Inflammatory macrophage treated with lipopolysaccharide for 1 hour (primary cell): ENCODE measurements around the gene GTF3C5.
"Not testable (repeated sequence)": the region's sequence is repeated elsewhere in the genome, so short reads cannot be mapped to it uniquely, and the experiment has no call there.

ENCODE experiments used
- DNase-seq, 2 donors: peaks; one replicate each; pipeline ENCODE4 v3.0.0-alpha.2; 2020 to 2022

Gene GTF3C5

DNA sequence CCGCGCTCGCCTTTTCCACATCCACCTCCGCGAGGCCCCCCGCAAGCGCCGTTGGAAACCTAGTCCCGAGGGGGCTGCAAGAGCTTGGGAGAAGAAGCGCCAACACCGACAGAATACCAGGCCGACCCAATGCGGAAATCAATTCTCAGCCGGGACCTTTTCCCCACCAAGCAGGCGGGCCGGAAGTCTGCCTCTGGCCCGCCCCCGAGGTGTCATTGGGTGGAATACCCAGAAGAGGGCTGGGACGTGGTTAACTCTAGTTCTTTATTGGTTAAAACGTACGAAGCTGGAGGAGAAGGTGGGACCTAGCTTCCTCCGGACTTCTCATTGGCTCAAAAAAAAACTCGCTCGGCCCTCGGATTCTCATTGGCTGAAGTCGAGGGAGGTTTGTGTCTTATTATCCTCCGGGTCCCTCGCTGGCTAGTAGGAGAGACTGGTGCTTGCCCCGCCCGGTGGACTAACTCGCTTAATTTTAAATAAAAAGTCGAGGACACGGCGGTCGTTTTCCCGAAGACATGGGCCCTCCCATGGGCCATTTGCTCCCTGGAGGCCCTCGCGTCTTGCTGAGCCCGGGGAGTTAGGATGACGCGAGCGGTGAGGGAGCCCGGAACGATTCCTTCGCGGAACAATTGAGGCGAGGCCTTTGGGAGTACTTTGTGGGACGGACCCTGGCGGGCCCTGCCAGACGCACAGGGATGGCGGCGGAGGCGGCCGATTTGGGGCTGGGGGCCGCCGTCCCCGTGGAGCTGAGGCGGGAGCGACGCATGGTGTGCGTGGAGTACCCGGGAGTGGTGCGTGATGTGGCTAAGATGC, at the start of gene GTF3C5:
Gene GTF3C5, plus strand, starts transcription at position 681 of the 813 bp plus-strand sequence. Its CDS starts 15 bp downstream, at position 696.
- peak; percentile 97 to 99 for DNase-seq

DNA sequence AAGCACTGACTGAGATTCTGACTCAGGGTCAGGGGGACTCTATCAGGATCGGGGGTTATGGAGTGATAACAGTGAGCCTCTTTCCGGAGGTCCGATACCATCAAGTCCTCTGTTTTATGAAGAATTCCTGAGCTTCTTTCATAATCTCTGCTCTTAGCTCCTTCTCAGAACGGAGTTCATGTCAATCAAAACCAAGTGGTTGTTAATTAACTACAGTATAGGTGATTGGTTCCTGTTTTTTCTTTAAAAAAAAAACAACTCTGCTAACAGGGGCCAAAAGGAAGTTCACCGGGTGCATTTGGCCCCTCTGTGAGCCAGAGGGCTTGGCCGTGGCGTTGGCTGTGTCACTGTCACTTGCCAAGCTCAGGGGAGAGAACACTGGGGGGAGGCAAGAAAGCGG, 48.3 kb upstream of the GTF3C5 start:
- no peak for DNase-seq

- no peak for DNase-seq
Measured at GRCh38 chr9:132983491-132984201, 47.2 kb upstream of the GTF3C5 start.

DNA sequence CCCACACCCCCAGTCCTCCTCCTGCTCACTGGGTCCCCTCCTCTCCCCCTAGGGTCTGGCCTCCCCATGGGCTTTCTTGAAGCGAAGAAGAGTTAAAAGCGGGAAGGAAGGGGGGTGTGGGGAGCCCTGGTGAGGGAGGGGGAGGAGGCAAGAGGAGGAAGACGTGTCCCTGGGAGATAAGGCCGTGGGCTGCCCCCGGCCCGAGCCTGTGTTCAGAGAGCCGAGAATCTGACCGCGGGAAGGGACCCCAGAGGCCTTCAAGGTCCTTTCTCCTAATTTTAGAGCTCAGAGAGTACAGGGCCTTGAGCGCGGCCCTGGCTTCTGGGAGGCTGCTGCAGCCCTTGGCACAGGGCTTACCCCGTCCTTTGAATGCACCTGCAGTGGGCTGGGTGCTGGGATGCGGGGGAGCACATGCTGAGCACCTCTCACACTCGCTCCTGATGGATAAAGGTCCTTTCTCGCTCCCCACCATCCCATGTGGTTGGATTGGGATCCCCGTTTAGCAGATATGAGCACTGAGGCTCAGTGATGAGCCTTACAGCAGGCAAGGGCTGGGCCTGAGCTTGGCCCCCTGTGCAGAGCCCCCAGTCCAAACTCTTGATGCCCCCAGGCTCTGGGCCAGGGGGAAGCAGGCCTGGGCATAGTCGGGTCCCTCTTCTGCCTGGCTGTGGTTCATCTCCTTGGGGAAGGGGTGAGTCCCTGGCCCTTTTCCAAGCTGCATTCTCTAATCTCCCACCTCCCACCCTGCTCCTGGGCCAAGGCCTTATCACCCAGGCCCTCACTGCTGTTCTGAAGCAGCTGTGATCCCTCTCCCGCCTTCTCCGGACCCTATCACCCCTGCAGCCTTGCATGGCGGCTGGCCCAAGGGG, 46.4 kb upstream of the GTF3C5 start:
- no peak for DNase-seq

DNA sequence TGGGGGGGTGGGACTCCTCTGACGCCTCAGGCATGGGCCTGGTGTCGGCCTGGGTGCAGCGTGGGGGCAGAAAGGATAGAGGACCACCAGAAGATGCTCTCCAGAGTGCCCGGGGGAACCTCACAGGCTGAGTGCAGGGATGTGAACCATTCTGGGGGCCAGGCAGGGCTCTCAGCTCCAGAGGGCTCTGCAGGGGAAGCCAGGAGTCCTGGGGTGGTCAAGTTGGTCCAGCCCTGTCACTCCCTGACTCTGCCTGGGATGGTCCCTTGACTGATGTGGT, 45.8 kb upstream of the GTF3C5 start:
- no peak for DNase-seq

DNA sequence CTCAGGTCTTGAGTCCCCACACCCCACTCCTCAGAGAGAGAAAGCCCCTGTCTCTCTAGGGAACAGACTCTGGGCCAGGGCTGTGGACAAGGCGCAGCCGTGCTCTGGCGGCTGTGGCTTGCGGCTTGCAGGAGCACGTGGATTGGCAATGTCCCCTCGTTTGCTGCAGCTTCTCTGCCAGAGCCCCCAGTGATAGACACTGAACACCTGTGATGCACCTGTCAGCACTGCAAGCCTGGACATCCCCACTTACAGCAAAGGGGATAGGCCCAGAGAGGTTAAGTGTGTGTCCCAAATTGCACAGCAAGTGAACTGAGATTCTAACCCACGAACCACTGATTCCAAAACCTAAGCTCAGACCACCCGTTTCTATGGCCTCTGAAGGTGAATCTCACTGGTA, 45.3 kb upstream of the GTF3C5 start:
- DNase-seq: no peak

DNA sequence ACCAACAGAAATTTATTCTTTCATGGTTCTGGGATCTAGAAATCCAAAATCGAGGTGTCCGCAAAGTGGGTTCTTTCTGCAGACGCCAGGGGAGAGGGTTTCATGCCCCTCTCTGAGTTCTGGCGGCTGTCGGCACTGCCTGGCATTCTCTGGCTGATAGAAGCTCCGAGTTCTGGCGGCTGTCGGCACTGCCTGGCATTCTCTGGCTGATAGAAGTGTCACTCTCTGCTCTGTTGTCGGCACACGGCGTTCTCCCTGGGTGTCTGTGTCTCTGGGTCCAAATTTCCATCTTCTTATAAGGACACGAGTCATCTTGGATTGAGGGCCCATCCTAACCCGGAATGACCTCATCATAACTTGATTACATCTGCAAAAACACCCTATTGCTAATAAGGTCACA, 44.7 kb upstream of the GTF3C5 start:
- DNase-seq: no peak

DNA sequence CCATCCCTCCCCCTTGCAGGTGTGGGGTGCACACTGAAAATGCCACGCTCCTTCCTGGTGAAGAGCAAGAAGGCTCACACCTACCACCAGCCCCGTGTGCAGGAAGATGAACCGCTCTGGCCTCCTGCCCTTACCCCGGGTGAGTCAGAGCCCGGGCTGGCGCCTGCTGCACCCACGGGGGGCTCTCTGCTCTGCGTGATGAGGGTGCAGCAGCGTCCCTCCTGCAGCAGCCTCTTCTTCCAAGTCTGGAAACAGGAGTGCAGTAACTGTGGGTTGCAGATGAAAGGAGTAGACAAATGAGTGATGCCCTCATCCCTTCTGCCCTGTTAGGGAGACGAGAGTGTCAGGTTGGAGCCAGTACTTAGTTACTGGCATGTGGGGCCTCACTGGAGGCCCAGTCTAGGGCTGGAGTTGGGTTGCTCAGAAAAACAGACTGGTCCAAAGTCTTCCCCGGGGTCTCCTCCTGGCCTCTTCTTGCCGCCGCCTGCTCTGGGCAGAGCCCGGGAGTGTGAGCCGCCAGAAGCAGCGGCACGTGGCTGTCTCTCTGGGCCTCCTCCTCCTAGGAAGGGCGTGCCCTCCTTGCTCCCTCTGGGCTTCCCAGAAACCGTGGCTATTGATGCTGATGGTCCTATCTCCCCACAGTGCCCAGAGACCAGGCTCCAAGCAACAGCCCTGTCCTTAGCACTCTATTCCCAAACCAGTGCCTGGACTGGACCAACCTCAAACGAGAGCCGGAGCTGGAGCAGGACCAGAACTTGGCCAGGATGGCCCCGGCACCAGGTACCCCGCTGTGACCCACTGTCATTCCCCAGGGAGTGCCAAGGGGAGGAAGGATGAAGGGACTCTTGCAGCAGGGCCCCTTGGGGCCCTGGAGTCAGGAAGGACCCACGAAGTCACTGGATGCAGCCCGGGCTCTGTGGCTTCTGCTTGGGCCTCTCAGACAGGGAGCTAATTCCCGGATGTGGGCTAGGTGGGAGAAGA, 43.9 kb upstream of the GTF3C5 start:
- DNase-seq: no peak

DNA sequence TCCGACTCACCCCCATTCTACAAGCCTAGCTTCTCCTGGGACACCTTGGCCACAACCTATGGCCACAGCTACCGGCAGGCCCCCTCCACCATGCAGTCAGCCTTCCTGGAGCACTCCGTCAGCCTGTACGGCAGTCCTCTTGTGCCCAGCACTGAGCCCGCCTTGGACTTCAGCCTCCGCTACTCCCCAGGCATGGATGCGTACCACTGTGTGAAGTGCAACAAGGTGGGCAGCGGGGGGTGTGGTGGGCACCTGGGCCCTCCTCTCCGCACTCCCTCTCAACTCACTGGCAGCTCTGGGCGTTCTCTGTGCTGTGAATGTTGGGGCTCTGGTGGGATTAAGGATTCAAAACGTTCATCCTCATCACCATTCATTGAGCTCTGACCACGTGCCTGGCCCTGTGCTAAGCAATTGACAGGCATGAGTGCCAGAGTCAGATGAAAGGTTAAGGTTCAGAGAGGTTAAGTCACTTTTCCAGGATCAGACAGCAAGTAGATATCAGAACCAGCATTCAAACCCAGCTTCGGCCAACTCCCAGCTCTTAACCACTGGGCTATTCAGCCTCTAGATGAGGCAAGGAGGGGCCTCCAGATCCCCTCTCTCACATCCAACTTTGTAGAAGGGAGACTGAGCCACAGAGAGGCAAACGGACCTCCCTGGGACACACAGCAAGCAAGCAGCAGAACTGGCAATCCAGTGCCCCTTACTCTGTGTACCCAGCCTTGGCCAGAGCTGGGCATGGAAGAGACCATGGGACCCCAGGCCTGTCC, 42.4 kb upstream of the GTF3C5 start:
- no peak for DNase-seq

- DNase-seq: no peak
Measured at GRCh38 chr9:132989014-132989310, 41.8 kb upstream of the GTF3C5 start.

GRCh38 chr9:132989414-132989996, 41.3 kb upstream of the GTF3C5 start:
- DNase-seq: no peak

GRCh38 chr9:132989998-132990557, 40.7 kb upstream of the GTF3C5 start:
- DNase-seq: not testable (repeated sequence)

GRCh38 chr9:132990781-132991180, 40.0 kb upstream of the GTF3C5 start:
- no peak for DNase-seq

- DNase-seq: no peak
Measured at GRCh38 chr9:132991351-132992300, 39.2 kb upstream of the GTF3C5 start.

DNA sequence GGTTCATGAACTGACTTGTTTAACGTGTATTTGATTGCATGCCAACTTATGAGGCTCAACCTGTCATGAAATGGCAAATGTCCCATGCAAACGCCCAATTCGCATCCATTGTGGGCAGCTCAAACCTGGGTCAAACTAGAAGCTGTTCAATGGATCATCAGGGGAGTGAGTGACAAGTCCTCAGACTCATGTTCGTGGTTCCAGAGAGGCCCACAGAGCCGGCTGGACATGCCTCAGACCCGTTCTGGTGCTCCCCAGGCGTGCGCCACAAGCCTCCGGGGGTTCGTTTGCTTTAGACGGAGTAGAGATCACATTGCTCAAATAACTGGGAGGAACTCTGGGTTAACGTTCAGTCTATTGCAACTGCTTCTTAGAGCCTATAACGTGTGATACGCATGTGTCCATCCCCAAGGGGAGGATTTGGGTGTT, 37.3 kb upstream of the GTF3C5 start:
- DNase-seq: no peak

DNA sequence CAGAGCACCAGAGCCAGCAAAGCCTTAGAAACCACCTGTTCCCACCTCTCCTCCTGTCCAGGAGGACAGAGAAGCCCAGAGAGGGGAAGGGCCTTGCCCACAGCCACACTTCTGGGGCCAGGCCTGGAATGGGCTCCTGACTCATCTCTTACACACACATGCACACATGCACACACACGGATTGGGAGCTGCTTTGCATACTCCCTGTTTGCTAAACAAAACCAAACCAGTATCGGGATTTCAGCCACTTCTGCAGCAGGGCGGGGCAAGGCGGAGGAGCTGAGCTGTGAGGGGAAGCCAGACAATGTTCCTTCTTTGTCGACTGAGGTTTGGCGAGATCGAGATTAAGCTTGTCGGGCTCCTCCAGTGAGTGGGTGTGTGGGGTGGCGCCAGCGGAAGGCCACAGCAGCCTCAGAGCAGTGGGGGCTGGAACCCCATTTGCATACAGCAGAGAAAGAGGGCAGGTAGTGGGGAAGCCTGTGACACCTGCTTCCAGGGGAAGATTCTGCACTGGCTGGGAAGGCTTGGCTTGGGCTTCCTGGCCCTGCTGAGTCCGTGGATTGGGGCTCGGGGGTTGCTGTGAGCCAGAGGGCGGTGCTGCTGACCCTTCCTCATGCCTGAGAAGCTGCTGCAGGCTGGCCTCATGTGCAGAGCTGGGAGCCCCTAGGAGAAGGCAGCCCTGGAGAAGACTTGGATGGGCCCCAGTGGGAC, 36.2 kb upstream of the GTF3C5 start:
- DNase-seq: peak; percentile 76 to 82

- no peak for DNase-seq
Measured at GRCh38 chr9:132995121-132995420, 35.7 kb upstream of the GTF3C5 start.

- no peak for DNase-seq
Measured at GRCh38 chr9:132995879-132996278, 34.9 kb upstream of the GTF3C5 start.

GRCh38 chr9:132996526-132996925, 34.3 kb upstream of the GTF3C5 start:
- no peak for DNase-seq
